Head of caudate nucleus (tissue), 42 donors: ENCODE measurements around the gene ICAM4.
"Not testable (repeated sequence)": the region's sequence is repeated elsewhere in the genome, so short reads cannot be mapped to it uniquely, and the experiment has no call there.

Experiments
- DNase-seq, 42 donors: peaks; one replicate each; pipeline versions ENCODE4 v3.0.0 to v3.0.0-alpha.2; 2020 to 2021; ENCODE audit warnings: mixed read lengths in 7 of 42
- intact Hi-C: fragments of 100-400 bp; cut with DNase I; formaldehyde crosslinking; loops from one replicate; pipeline ENCODE4 v1.15.0; 2022

The ICAM4 gene, protein sequence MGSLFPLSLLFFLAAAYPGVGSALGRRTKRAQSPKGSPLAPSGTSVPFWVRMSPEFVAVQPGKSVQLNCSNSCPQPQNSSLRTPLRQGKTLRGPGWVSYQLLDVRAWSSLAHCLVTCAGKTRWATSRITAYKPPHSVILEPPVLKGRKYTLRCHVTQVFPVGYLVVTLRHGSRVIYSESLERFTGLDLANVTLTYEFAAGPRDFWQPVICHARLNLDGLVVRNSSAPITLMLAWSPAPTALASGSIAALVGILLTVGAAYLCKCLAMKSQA

DNA sequence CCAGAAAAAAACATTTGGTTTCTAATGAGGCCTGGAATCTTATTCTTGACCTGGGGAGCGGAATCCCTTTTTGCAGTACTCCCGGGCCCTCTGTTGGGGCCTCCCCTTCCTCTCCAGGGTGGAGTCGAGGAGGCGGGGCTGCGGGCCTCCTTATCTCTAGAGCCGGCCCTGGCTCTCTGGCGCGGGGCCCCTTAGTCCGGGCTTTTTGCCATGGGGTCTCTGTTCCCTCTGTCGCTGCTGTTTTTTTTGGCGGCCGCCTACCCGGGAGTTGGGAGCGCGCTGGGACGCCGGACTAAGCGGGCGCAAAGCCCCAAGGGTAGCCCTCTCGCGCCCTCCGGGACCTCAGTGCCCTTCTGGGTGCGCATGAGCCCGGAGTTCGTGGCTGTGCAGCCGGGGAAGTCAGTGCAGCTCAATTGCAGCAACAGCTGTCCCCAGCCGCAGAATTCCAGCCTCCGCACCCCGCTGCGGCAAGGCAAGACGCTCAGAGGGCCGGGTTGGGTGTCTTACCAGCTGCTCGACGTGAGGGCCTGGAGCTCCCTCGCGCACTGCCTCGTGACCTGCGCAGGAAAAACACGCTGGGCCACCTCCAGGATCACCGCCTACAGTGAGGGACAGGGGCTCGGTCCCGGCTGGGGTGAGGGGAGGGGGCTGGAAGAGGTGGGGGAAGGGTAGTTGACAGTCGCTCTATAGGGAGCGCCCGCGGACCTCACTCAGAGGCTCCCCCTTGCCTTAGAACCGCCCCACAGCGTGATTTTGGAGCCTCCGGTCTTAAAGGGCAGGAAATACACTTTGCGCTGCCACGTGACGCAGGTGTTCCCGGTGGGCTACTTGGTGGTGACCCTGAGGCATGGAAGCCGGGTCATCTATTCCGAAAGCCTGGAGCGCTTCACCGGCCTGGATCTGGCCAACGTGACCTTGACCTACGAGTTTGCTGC is at the start of gene ICAM4:
Gene ICAM4 (plus strand): TSS at position 153 of the 935 bp plus-strand sequence. CDS start 58 bp downstream, at position 211.
- DNase-seq: no peak
- intact Hi-C loops: no loop called here

DNA sequence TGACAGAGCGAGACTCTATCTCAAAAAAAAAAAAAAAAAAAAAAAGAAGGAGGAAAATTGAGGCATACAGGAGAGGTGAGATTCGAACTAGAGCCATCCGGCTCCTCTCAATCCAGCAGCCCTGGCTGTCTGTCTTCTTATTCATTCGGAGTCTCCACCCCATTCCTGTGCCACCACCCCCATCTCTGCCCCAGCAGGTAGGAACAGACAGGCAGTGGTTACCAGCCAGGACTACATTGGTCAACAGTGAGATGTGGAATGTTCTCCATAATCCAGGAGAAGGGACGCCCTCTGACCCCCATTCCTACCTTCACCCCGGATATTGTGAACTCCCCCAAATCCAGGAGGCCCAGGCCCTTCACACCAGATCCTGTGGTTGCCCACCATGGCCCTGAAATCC is 49.1 kb upstream of the ICAM4 start:
- no peak for DNase-seq
- intact Hi-C loops: no loop called here

DNA sequence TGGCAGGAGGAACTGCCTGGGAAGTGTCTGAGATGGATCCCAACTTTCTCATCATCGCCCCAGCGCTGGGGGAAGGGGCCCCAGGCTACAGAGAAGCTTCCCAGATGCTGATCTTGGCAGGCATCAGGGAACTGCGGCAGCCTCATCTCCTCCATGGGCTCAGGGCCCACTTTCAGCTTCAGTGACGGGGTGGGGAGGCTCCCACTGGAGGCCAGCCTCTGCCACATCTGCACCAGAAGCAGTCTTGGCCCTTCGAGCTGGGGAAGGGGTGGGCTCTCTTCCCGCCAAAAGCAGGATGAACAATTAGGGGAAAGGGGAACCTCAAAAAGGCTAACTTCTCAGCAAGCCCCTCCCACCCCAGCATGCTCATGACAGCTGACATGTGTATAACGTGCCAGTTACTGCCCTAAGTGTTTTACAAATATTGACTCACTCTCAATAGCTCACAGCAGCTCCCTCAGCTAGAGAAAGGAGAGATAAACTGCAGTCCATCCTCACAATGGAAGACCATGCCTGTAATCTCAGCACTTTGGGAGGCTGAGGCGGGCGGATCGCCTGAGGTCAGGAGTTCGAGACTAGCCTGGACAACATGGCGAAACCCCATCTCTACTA is 48.5 kb upstream of the ICAM4 start:
- no peak for DNase-seq
- intact Hi-C loops: no loop called here

DNA sequence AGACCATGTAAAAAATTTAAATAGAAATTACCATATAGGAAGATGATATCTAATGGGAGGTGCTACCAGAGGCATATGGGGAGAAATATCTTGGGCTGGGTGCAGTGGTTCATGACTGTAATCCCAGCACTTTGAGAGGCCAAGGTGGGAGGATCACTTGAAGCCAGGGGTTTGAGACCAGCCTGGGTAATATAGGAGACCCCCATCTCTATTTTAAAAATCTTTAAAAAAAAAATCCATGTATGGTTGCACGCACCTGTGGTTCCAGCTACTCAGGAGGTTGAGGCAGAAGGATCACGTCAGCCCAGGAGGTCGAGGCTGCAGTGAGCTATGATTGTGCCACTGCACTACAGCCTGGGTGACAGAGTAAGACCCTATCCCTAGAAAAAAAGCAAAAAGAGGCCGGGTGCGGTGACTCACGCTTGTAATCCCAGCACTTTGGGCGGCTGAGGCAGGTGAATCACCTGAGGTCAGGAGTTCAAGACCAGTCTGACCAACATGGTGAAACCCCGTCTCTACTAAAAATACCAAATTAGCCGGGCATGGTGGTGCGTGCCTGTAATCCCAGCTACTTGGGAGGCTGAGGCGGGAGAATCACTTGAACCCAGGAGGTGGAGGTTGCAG is 44.8 kb upstream of the ICAM4 start:
- DNase-seq, intact Hi-C loops: not testable (repeated sequence)

DNA sequence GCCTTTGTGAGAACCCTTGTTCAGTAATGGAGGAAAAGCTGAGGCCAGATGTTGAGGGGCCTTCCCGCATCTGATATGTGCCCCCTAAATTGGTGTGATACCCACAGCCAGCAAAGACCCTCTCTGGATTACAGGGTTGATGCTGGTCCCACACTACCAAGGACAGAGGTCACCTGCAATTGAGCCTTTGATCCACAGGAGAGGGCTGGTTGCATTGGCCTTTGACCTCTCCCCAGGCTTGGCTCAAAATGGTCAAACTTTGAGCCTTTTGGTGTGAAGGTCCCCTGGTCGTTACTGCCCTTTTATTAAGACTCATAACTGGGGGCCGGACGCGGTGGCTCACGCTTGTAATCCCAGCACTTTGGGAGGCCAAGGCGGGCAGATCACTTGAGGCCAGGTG is 43.1 kb upstream of the ICAM4 start:
- intact Hi-C loops: no loop called here
- DNase-seq: no peak

DNA sequence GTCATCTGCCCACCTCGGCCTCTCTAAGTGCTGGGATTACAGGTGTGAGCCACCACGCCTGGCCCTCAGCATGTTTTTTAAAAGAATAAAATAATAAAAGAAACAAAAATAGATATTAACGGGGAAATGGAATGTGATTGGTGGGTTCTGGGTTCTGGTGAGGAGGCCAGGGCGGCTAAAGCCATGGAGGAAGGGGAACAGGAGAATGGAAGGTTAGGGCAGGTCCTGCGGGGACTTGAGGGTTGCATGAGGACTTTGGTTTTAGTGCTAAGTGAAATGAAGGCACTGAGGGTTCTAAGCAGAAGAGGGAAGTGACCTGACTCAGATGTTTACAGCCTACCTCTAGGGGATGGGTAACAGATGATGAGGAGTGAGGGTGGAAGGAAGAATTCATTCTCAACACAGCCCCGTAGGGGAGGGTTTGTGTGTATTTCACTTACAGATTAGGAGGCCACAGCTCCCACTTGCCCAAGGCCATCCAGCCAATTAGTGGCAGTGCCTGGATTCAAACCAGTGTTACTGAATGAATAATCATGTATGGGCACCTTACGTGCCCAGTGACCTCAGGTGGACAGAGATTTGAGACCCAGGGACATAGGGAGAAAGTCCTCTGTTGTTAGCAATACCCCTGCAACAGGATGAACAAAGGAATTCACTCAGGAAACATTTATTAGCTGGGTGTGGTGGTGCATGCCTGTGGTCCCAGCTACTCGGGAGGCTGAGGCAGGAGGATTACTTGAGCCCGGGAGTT is 41.4 kb upstream of the ICAM4 start:
- intact Hi-C loops: no loop called here
- DNase-seq: no peak

DNA sequence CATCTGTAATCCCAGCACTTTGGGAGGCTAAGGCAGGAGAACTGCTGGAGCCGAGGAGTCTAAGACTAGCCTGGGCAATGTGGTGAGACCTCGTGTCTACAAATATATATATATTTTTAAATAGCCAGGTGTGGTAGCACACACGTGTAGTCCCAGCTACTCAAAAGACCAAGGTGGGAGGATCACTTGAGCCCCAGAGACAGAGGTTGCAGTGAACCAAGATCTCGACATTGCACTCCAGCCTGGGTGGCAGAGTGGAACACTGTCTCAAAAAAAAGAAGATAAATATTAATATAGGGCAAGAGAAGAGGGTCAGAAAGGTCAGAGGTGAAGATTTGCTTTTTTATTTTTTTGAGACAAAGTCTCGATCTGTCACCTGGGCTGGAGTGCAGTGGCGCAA is 40.2 kb upstream of the ICAM4 start:
- no peak for DNase-seq
- intact Hi-C loops: no loop called here

DNA sequence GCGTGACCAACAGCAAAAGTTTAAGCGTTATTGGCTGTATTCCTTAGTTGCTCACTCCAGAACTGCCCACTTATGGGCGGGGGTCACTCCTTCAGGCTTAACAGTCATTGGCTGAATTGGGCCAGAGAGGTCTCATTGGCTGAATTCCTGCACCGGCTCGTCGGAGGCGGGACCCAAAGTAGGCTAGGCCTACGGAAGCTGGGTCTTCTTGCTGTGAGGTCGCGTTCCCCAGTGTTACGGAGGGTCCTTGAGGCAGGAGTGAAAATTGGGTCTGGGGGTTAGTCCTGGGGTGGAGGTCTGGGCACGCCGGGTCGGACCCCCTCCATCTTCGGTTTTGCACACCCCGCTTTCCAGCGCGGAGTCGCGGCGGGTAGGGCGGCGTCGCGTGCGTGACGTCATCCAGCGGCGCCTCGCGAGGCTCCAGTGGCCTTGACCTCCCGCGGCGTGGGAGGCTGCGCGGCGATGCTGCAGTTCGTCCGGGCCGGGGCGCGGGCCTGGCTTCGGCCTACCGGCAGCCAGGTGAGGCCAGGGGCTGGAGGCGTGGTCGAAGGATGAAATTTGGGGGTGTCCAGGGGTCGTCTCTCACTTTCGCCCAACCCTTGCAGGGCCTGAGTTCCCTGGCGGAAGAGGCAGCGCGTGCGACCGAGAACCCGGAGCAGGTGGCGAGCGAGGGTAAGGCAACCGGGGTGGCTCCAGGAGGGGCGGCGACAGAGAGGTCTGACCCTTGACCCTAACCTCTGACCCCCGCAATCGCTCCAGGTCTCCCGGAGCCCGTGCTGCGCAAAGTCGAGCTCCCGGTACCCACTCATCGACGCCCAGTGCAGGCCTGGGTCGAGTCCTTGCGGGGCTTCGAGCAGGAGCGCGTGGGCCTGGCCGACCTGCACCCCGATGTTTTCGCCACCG is 34.7 kb upstream of the ICAM4 start, which contains the start of gene MRPL4:
Gene MRPL4 (plus strand): TSS at position 423 of the 903 bp plus-strand sequence. CDS start 40 bp downstream, at position 463.
- intact Hi-C loops: loop anchor here (5.0 to 10.0 kb wide), 3 partner anchors 60 to 317 kb away; partner anchors contain the start of genes DNMT1, EIF3G, OLFM2 and P2RY11
- peak; percentile 89 to 99 (median 97) for DNase-seq

DNA sequence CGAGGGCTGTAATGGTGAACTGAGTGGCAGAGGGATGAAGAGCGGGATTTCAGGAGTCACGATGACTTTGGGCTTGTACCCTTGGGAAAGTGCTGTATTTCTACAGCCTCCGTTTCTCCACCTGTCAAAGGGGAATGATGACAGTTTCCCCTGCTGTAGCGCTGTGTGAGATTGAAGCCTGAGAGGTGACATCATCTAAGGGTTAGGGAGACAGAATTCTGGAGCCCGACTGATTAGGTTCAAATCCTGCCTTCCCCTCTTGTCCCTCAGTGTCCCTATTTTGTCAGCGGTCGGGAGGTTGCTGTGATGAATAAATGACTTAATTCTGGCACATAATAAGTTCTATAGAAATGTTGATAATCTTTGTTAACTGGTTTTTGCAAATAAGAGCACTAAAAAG is 34.0 kb upstream of the ICAM4 start:
- no peak for DNase-seq
- intact Hi-C loops: loop anchor here (5.0 to 10.0 kb wide), 3 partner anchors 60 to 318 kb away; partner anchors contain the start of genes DNMT1, EIF3G, OLFM2 and P2RY11

DNA sequence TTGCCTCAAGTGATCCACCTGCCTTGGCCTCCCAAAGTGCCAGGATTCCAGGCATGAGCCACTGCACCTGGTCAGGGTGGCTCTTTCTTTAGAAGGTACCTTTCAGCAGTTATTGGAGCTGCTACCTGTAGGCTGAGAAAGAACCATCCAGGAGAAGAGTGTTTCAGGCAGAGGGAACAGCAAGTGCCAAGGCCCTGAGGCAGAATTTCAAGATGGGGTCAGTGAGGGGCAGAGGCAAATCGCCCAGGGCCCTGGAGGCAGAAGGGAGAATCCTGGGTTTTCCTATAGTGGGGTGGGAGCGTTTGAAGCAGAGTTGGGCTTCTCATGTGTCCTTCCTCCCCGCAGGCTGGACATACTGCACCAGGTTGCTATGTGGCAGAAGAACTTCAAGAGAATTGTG is 32.5 kb upstream of the ICAM4 start:
- DNase-seq: no peak

DNA sequence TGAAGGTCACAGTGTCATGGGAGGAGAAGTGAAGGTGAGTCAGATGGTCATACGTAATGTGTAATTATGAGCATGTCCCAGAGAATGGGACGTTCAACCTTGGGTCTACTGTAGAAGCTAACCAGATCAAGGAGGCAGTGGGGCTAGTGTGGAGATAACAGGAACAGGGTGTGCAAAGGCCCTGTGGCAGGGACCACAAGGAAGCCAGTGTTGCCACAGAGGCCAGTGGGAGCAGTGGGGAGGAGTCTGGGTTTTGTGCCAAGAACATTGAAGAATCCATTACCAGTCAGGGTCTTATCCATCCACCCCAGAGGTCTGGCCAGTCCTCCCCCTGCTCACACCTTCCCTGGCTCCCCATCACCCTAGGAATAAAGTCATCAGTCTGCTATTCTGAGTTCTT is 31.4 kb upstream of the ICAM4 start:
- no peak for DNase-seq
- intact Hi-C loops: loop anchor here (10.0 kb wide), 2 partner anchors 141 to 321 kb away; partner anchors contain the start of genes EIF3G, OLFM2 and P2RY11

More for the DNA sequence above, 32.5 kb upstream of the ICAM4 start:
- intact Hi-C loops: loop anchor here (5.0 to 10.0 kb wide), 3 partner anchors 62 to 319 kb away; partner anchors contain the start of genes DNMT1, EIF3G, OLFM2 and P2RY11

DNA sequence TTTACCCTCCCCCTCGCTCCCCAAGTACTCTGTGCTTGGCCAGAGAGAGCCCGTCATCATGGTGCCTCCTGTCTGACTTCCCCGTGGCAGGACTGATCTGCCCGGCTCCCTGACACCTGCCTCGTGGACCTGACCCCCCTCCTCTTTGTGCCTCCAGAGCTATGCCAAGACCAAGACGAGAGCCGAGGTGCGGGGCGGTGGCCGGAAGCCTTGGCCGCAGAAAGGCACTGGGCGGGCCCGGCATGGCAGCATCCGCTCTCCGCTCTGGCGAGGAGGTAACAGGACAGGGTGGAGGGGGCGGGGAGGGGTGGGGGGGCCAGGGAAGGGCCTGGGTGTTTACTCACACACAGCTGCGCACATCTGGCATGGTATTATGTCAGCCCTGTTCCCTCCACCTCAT is 30.2 kb upstream of the ICAM4 start:
- DNase-seq: no peak
- intact Hi-C loops: loop anchor here (10.0 kb wide), 2 partner anchors 142 to 322 kb away; partner anchors contain the start of genes EIF3G, OLFM2 and P2RY11

DNA sequence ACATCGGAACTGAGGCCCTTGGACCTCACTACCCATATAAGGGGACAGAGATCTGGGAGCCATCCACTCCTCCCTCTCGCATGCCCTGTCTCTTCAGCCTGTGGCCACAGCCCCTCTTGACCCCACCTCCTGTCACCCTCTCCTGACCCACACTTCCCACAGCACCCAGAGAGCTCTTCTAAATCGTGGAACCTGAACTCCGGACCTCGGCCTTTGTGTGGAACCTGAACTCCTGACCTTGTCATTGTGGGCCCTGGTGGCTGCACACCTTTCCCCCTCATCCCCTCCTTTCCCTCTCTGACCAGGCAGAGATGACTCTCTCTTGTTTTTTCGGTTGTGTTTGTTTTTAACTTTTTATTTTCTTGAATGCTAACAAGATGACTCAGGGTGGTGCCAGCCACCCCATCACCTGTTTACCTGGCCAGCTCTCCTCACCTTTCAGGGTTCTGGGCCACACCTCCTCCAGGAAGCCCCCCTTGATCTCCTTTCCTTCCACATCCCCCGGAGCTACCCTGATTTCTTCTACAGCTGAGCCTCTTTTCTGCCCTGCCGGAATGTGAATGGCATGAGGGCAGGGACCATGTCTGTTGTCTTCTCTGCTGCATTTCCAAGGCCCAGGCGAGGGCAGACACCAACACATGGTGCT is 29.7 kb upstream of the ICAM4 start:
- intact Hi-C loops: loop anchor here (10.0 kb wide), 2 partner anchors 142 to 322 kb away; partner anchors contain the start of genes EIF3G, OLFM2 and P2RY11
- no peak for DNase-seq

DNA sequence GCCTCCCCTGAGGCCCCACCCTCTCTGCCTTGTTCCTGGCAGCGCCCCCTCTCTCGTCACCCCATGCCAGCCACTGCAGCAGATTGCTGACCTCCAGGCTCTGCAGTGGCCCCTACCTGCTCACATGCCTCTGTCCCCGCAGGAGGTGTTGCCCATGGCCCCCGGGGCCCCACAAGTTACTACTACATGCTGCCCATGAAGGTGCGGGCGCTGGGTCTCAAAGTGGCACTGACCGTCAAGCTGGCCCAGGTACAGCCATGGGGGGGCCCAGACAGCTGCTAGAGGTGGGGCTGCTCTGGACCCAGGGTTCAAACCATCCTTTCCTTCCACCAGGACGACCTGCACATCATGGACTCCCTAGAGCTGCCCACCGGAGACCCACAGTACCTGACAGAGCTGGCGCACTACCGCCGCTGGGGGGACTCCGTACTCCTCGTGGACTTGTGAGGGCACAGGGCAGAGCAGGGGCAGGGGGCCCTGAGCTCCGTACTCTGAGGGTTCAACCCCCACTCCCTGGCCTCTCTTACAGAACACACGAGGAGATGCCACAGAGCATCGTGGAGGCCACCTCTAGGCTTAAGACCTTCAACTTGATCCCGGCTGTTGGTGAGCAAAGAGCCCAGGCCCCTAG is 28.6 kb upstream of the ICAM4 start:
- intact Hi-C loops: loop anchor here (10.0 kb wide), 2 partner anchors 143 to 323 kb away; partner anchors contain the start of genes EIF3G, OLFM2 and P2RY11
- DNase-seq: no peak

DNA sequence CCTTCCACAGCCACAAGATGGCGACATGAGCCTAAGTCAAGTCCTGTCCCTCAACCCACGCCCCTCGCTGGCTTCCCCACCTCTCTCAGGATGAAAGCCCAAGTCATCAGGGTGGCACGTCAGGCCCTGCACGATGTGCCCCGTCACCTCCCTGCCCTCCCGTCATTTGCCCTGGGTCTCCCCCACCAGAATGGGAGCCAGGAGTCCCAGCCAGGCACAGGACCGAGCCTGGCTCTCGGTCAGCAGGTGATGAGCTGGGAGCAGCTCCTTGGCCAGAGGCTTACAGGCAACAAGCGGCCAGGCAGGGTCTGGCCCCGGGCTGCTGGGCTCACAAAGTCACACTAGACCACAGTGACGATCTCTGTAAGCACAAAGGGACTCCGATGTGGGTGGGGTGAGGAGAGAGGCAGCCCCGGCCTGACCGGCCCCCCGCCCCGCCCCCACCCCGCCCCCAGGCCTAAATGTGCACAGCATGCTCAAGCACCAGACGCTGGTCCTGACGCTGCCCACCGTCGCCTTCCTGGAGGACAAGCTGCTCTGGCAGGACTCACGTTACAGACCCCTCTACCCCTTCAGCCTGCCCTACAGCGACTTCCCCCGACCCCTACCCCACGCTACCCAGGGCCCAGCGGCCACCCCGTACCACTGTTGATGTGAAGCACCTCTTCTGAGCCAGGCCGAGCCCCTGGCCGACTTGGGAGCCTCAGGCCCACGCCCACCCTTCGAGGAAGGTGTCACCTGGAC is 27.4 kb upstream of the ICAM4 start:
- DNase-seq: peak; percentile 65 to 92 (median 82)
- intact Hi-C loops: loop anchor here (10.0 kb wide), 2 partner anchors 145 to 325 kb away; partner anchors contain the start of genes EIF3G, OLFM2 and P2RY11
